ENCODE results near the gene MAB21L2. TPM values are rescaled to one million over a fixed set of nuclear protein-coding genes. Genes with fewer than 3 reads are reported as not detected.

The MAB21L2 gene
- total RNA-seq, 1 experiment from 2014 or later = not detected

- no peaks in the 10 kb centered on the region for H3K27me3 ChIP-seq (ENCODE audit: insufficient read depth, low read length)
- ATAC-seq = peak; percentile 50; the same call in 1 of the 2 replicates
- no peak overlapping the region for H3K9ac ChIP-seq (ENCODE audit: low read length)
- H4K20me1 ChIP-seq (ENCODE audit: insufficient read depth) = no peaks in the 10 kb centered on the region; the same call in 1 of the 2 replicates
- H3K4me2 ChIP-seq (ENCODE audit: low read length) = no peak overlapping the region
- no peak overlapping the region for H3K4me3 ChIP-seq (replicated peaks in 1 of 2; ENCODE audit: low read depth in 1 of 2, low read length in 2 of 2)
- ChIA-PET POLR2A (interaction anchor here (0.7 kb wide), 1 partner anchor 9 kb away, joined by 5 read pairs; the partner anchor contains the start of gene MAB21L2), RAD21 (ENCODE audit: low non-redundant PET in 1 of 2, low total read pairs in 2 of 2, uncharacterized antibody in 2 of 2, unreplicated experiment in 2 of 2) (interaction anchor here in 1 of 2 experiments (0.7 kb wide), 1 partner anchor 15 kb away, joined by 6 read pairs; no protein-coding TSS in a partner anchor), CTCF (no interaction called here)
- H3K79me2 ChIP-seq (ENCODE audit: insufficient read depth, low read length) = no peaks in the 10 kb centered on the region
- H3K27ac ChIP-seq (ENCODE audit: low read depth, low read length) = no peak overlapping the region
- no peaks in the 10 kb centered on the region for H3K9me3 ChIP-seq (ENCODE audit: control insufficient read depth in 1 of 2, insufficient read depth in 1 of 2, low read depth in 1 of 2, low read length in 2 of 2)
- TF ChIP-seq SIN3A (IDR thresholded peaks at IDR 0.05; ENCODE audit: low read depth) (no peak), EZH2phosphoT487 (IDR thresholded peaks at IDR 0.05; ENCODE audit: borderline replicate concordance) (no peak), EZH2 (IDR thresholded peaks at IDR 0.05) (no peak), YY1 (IDR thresholded peaks at IDR 0.05; ENCODE audit: extremely low read depth, insufficient replicate concordance, low read depth, low read length) (no peak), CBX3 (IDR thresholded peaks at IDR 0.05; ENCODE audit: low read depth) (no peak), ELF1 (IDR thresholded peaks at IDR 0.05; ENCODE audit: borderline replicate concordance, low read depth) (no peak), JUND (IDR thresholded peaks at IDR 0.05) (no peak), REST (IDR thresholded peaks at IDR 0.05; ENCODE audit: low read depth) (no peak), ZFX (IDR thresholded peaks at IDR 0.05) (no peak), SP1 (IDR thresholded peaks at IDR 0.05; ENCODE audit: low read depth) (no peak), FOSL1 (IDR thresholded peaks at IDR 0.05; ENCODE audit: low read depth) (no peak), POLR2A (IDR thresholded peaks at IDR 0.05; ENCODE audit: borderline replicate concordance, extremely low read depth, insufficient read depth, insufficient read length) (no peak)
- TF ChIP-seq, protein P1, sequence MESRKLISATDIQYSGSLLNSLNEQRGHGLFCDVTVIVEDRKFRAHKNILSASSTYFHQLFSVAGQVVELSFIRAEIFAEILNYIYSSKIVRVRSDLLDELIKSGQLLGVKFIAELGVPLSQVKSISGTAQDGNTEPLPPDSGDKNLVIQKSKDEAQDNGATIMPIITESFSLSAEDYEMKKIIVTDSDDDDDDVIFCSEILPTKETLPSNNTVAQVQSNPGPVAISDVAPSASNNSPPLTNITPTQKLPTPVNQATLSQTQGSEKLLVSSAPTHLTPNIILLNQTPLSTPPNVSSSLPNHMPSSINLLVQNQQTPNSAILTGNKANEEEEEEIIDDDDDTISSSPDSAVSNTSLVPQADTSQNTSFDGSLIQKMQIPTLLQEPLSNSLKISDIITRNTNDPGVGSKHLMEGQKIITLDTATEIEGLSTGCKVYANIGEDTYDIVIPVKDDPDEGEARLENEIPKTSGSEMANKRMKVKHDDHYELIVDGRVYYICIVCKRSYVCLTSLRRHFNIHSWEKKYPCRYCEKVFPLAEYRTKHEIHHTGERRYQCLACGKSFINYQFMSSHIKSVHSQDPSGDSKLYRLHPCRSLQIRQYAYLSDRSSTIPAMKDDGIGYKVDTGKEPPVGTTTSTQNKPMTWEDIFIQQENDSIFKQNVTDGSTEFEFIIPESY (IDR thresholded peaks at IDR 0.05; ENCODE audit: extremely low read depth, insufficient replicate concordance, low read length) = no peak
- H2AFZ ChIP-seq (ENCODE audit: low read depth, low read length, poor library complexity, severe bottlenecking) = no peak overlapping the region
- DNase-seq (ENCODE audit: low read depth, low spot score) = no peak
- no peaks in the 10 kb centered on the region for H3K4me1 ChIP-seq (ENCODE audit: control insufficient read depth in 1 of 2, insufficient read depth in 2 of 2, low read length in 2 of 2)
- intact Hi-C loops (cut with micrococcal nuclease) = no loop called here
- H3K36me3 ChIP-seq (ENCODE audit: control insufficient read depth in 1 of 2, insufficient read depth in 2 of 2, low read length in 2 of 2) = no peaks in the 10 kb centered on the region; a peak in 1 of 4 replicates
- no peaks in the 10 kb centered on the region for H3K9me2 ChIP-seq (ENCODE audit: insufficient read depth)
- no TSS peak for BruUV-seq (replicated peaks)
Measured at GRCh38 chr4:150591406-150591805, 9.5 kb downstream of the MAB21L2 start.
